Measurements from ENCODE around the gene HK3. TPM values are rescaled to one million over a fixed set of nuclear protein-coding genes. Genes with fewer than 3 reads are reported as not detected.

Gene HK3
- total and polyA plus RNA-seq, 7 experiments from 2014 or later, result 0.27 to 118 (median 2.0) TPM; not detected in 1

DNA sequence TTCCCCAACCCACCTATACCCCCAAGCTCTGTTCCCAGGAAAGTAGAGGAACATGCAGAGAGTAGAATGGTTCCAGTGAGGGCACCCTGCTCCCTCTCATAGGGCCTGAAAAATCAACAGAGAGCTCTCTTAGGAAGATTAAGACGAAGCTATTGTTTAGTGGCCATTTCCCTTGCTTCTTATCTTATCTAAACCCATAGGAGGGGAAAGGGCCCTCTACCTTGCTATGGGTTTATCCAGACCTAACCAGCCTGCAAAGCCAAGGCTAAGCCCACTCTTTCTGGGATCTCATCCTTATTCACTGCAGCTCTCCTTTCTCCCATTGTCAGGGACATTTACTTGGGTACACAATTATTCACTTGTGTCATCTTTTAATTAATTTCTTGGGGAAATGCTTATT lies 39.3 kb upstream of the HK3 start:
- CTCF ChIA-PET, result interaction anchor here (0.6 kb wide), 1 partner anchor 39 kb away, joined by 3 read pairs; no protein-coding TSS in a partner anchor

DNA sequence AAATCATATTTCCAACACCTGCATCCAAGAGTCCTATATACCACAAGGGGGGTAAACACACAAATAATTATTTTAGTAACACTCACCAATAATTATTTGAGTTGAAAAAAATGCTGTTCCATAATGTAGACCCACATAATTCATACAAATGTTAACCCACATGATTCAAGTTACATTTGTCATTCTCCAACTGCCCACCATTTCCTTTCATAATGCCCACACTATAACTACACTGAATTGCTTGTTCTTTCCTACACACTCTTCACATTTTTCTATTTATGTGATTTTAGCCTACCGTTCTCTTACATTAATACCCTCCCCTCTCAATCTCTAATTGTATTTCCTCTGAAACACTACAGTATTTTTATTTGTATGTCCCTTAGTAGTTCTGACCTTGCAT lies 35.9 kb upstream of the HK3 start:
- Histone ChIP-seq H3K36me3 (ENCODE audit: control insufficient read depth in 2 of 3, insufficient read depth in 3 of 3, low read length in 3 of 3) (peaks cover 0 to 41% (median 0%) of the 10 kb centered on the region in 3 experiments), H3K27ac (ENCODE audit: low read depth, low read length) (no peak overlapping the region), H3K4me3 (ENCODE audit: low read length) (no peak overlapping the region), H3K4me1 (ENCODE audit: control insufficient read depth in 2 of 2, insufficient read depth in 2 of 2, low read length in 2 of 2) (no peaks in the 10 kb centered on the region), H3K9me3 (ENCODE audit: control insufficient read depth in 2 of 3, low read length in 3 of 3) (no peaks in the 10 kb centered on the region), H3K27me3 (ENCODE audit: control insufficient read depth in 2 of 2, insufficient read depth in 2 of 2, low read length in 2 of 2) (no peaks in the 10 kb centered on the region)
- DNase-seq (no peak), ATAC-seq (no peak)
- no peaks in the 10 kb centered on the region for H3K9me3 Mint-ChIP-seq
- CTCF ChIA-PET, result no interaction called here
- H3K4me3 Mint-ChIP-seq, result no peak overlapping the region
- H3K36me3 Mint-ChIP-seq, result peaks cover 9 to 39% (median 15%) of the 10 kb centered on the region in 5 donors
- H3K4me1 Mint-ChIP-seq, result peaks cover 0 to 27% (median 15%) of the 10 kb centered on the region in 7 donors
- H3K27me3 Mint-ChIP-seq, result no peaks in the 10 kb centered on the region
- intact Hi-C loops (cut with micrococcal nuclease), result no loop called here
- POLR2A ChIA-PET, result no interaction called here
- H3K27ac Mint-ChIP-seq, result peak overlapping the region in 2 of 9 donors; percentile 2 to 14

More for the DNA sequence above, 39.3 kb upstream of the HK3 start:
- POLR2A ChIA-PET, result no interaction called here
- H3K4me1 ChIP-seq (ENCODE audit: control insufficient read depth in 2 of 2, insufficient read depth in 2 of 2, low read length in 2 of 2), result no peaks in the 10 kb centered on the region
- H3K4me1 Mint-ChIP-seq, result peaks cover 0 to 13% (median 2%) of the 10 kb centered on the region in 7 donors
- peaks cover 6 to 27% (median 12%) of the 10 kb centered on the region in 5 donors for H3K36me3 Mint-ChIP-seq
- H3K9me3 Mint-ChIP-seq, result no peaks in the 10 kb centered on the region
- no peaks in the 10 kb centered on the region for H3K27me3 Mint-ChIP-seq
- H3K27ac Mint-ChIP-seq, result no peak overlapping the region
- ATAC-seq (no peak), DNase-seq (no peak)
- H3K4me3 Mint-ChIP-seq, result no peak overlapping the region
- H3K36me3 ChIP-seq (ENCODE audit: control insufficient read depth in 2 of 3, insufficient read depth in 3 of 3, low read length in 3 of 3), result peaks cover 0 to 53% (median 0%) of the 10 kb centered on the region in 3 experiments
- no peak overlapping the region for H3K27ac ChIP-seq (ENCODE audit: low read depth, low read length)
- H3K4me3 ChIP-seq (ENCODE audit: low read length), result no peak overlapping the region
- intact Hi-C loops (cut with micrococcal nuclease), result no loop called here
- H3K27me3 ChIP-seq (ENCODE audit: control insufficient read depth in 2 of 2, insufficient read depth in 2 of 2, low read length in 2 of 2), result no peaks in the 10 kb centered on the region
- H3K9me3 ChIP-seq (ENCODE audit: control insufficient read depth in 2 of 3, low read length in 3 of 3), result no peaks in the 10 kb centered on the region

DNA sequence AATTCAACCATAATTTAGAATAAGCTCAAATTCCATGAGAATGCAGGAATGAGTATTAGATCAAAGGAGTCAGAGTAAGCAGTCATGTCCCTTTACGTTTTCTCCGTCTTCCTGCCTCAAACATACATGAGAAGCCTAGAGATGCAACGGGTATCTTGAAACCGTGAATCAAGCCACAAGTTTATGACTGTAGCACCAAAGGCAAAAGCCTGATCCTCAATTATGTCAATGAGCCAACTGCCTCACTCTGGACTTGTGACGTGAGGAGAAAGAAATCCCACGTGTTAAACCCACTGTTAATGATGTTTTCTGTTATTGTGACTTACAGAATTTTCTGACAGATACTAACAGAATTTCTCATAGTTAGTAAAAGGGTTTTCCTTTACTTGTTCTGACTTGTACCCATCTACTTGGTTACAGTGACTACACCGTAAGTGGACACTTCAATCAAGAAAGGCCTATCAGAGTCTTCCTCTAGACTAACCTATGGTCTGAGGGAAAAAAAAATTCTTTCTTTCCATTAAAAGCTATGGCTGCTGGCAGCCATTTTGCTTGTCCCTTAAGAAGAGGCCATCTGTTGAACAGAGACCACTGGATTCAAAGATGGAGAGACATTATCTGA lies 35.3 kb upstream of the HK3 start:
- ChIA-PET CTCF (no interaction called here), POLR2A (no interaction called here)
- H3K36me3 ChIP-seq (ENCODE audit: control insufficient read depth in 2 of 3, insufficient read depth in 3 of 3, low read length in 3 of 3), result peaks cover 0 to 35% (median 0%) of the 10 kb centered on the region in 3 experiments
- H3K4me3 ChIP-seq (ENCODE audit: low read length), result no peak overlapping the region
- ATAC-seq (no peak), DNase-seq (no peak)
- no peak overlapping the region for H3K27ac ChIP-seq (ENCODE audit: low read depth, low read length)
- no peaks in the 10 kb centered on the region for H3K9me3 ChIP-seq (ENCODE audit: control insufficient read depth in 2 of 3, low read length in 3 of 3)
- Mint-ChIP-seq H3K27ac (peak overlapping the region in 1 of 9 donors; percentile 14), H3K9me3 (no peaks in the 10 kb centered on the region), H3K27me3 (no peaks in the 10 kb centered on the region), H3K36me3 (peaks cover 12 to 42% (median 15%) of the 10 kb centered on the region in 5 donors), H3K4me3 (no peak overlapping the region), H3K4me1 (peaks cover 3 to 33% (median 20%) of the 10 kb centered on the region in 7 donors)
- intact Hi-C loops (cut with micrococcal nuclease), result no loop called here
- H3K27me3 ChIP-seq (ENCODE audit: control insufficient read depth in 2 of 2, insufficient read depth in 2 of 2, low read length in 2 of 2), result no peaks in the 10 kb centered on the region
- H3K4me1 ChIP-seq (ENCODE audit: control insufficient read depth in 2 of 2, insufficient read depth in 2 of 2, low read length in 2 of 2), result no peaks in the 10 kb centered on the region

DNA sequence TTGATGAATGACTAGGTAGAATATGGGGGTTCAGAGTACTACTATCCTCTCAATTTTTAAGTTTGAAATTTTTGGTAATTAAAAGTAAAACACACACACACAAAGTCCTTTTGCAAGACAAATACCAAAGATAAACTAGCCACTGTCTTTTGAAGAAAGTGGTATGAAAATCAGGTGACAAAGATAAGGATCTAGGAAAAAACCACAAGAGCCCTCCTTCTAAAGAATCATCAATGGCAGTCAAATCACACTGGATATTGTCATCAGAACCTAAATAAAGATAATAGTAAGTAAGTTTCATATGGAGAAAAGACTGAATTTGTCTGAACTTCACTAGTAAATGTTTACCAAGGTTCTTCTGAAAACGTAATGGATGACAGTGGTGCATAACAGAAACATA lies 30.5 kb upstream of the HK3 start:
- DNase-seq (no peak), ATAC-seq (no peak)
- peaks cover 3 to 29% (median 20%) of the 10 kb centered on the region in 7 donors for H3K4me1 Mint-ChIP-seq
- H3K27ac Mint-ChIP-seq, result peak overlapping the region in 1 of 9 donors; percentile 22
- Histone ChIP-seq H3K36me3 (ENCODE audit: control insufficient read depth in 2 of 3, insufficient read depth in 3 of 3, low read length in 3 of 3) (peaks cover 0 to 11% (median 0%) of the 10 kb centered on the region in 3 experiments), H3K9me3 (ENCODE audit: control insufficient read depth in 2 of 3, low read length in 3 of 3) (no peaks in the 10 kb centered on the region), H3K27me3 (ENCODE audit: control insufficient read depth in 2 of 2, insufficient read depth in 2 of 2, low read length in 2 of 2) (no peaks in the 10 kb centered on the region), H3K4me3 (ENCODE audit: low read length) (no peak overlapping the region), H3K4me1 (ENCODE audit: control insufficient read depth in 2 of 2, insufficient read depth in 2 of 2, low read length in 2 of 2) (no peaks in the 10 kb centered on the region), H3K27ac (ENCODE audit: low read depth, low read length) (no peak overlapping the region)
- H3K9me3 Mint-ChIP-seq, result no peaks in the 10 kb centered on the region
- POLR2A ChIA-PET, result no interaction called here
- CTCF ChIA-PET, result no interaction called here
- no peaks in the 10 kb centered on the region for H3K27me3 Mint-ChIP-seq
- H3K4me3 Mint-ChIP-seq, result no peak overlapping the region
- peaks cover 8 to 43% (median 9%) of the 10 kb centered on the region in 5 donors for H3K36me3 Mint-ChIP-seq
- intact Hi-C loops (cut with micrococcal nuclease), result no loop called here

DNA sequence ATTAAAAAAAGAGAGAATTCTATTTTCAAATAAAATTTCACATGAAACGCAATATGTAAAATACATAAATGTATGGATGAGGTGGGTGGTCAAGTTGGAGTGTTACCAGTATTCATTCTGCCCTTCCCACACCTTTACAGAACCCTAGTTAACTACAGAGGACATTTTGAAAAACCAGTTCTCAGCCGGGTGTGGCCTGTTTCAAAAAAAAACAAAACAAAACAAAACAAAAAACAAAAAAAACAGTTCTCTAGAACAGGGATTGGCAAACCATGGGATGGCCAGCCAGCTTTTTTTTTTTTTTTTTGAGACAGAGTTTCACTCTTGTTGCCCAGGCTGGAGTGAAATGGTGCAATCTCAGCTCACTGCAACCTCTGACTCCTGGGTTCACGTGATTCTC lies 28.4 kb upstream of the HK3 start:
- Mint-ChIP-seq H3K4me1 (peaks cover 3 to 29% (median 20%) of the 10 kb centered on the region in 7 donors), H3K4me3 (no peak overlapping the region), H3K36me3 (peaks cover 8 to 43% (median 9%) of the 10 kb centered on the region in 5 donors), H3K27me3 (no peaks in the 10 kb centered on the region), H3K27ac (no peak overlapping the region), H3K9me3 (no peaks in the 10 kb centered on the region)
- DNase-seq (no peak), ATAC-seq (no peak)
- ChIA-PET CTCF (interaction anchor here (0.6 kb wide), 1 partner anchor 450 kb away, joined by 3 read pairs; no protein-coding TSS in a partner anchor), POLR2A (interaction anchor here (0.7 kb wide), 1 partner anchor 101 kb away, joined by 3 read pairs; no protein-coding TSS in a partner anchor)
- no peaks in the 10 kb centered on the region for H3K27me3 ChIP-seq (ENCODE audit: control insufficient read depth in 2 of 2, insufficient read depth in 2 of 2, low read length in 2 of 2)
- H3K27ac ChIP-seq (ENCODE audit: low read depth, low read length), result no peak overlapping the region
- H3K36me3 ChIP-seq (ENCODE audit: control insufficient read depth in 2 of 3, insufficient read depth in 3 of 3, low read length in 3 of 3), result peaks cover 0 to 11% (median 0%) of the 10 kb centered on the region in 3 experiments
- H3K4me3 ChIP-seq (ENCODE audit: low read length), result no peak overlapping the region
- no peaks in the 10 kb centered on the region for H3K9me3 ChIP-seq (ENCODE audit: control insufficient read depth in 2 of 3, low read length in 3 of 3)
- H3K4me1 ChIP-seq (ENCODE audit: control insufficient read depth in 2 of 2, insufficient read depth in 2 of 2, low read length in 2 of 2), result no peaks in the 10 kb centered on the region
- intact Hi-C loops (cut with micrococcal nuclease), result no loop called here

DNA sequence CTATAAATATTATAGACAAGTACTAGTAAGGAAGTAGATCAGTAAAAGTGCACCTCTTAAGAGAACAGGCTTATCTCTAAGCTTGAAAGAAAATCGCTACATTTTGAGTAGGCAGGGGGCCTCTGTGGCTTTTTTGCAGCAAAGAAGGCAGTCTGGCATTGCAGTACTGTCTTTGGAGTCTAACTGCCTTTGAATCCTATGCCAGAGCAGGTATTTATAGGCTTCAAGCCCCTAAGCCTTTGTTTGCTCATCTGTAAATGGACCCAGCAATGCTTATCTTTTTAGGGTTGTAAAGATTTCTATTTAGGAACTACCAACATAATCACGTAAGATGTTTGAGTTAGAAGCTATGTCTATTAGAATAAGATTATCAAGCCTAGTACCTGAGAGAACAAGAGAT lies 23.7 kb upstream of the HK3 start:
- H3K27me3 ChIP-seq (ENCODE audit: control insufficient read depth in 2 of 2, insufficient read depth in 2 of 2, low read length in 2 of 2), result no peaks in the 10 kb centered on the region
- peaks cover 0 to 8% (median 0%) of the 10 kb centered on the region in 3 experiments for H3K36me3 ChIP-seq (ENCODE audit: control insufficient read depth in 2 of 3, insufficient read depth in 3 of 3, low read length in 3 of 3)
- H3K4me1 ChIP-seq (ENCODE audit: control insufficient read depth in 2 of 2, insufficient read depth in 2 of 2, low read length in 2 of 2), result no peaks in the 10 kb centered on the region
- ChIA-PET POLR2A (no interaction called here), CTCF (no interaction called here)
- H3K9me3 ChIP-seq (ENCODE audit: control insufficient read depth in 2 of 3, low read length in 3 of 3), result no peaks in the 10 kb centered on the region
- H3K36me3 Mint-ChIP-seq, result peaks cover 7 to 37% (median 11%) of the 10 kb centered on the region in 5 donors
- DNase-seq (no peak), ATAC-seq (no peak)
- H3K27ac Mint-ChIP-seq, result no peak overlapping the region
- H3K9me3 Mint-ChIP-seq, result peaks cover 0 to 6% (median 0%) of the 10 kb centered on the region in 11 donors
- H3K4me3 ChIP-seq (ENCODE audit: low read length), result no peak overlapping the region
- peaks cover 0 to 32% (median 6%) of the 10 kb centered on the region in 7 donors for H3K4me1 Mint-ChIP-seq
- H3K4me3 Mint-ChIP-seq, result no peak overlapping the region
- no peak overlapping the region for H3K27ac ChIP-seq (ENCODE audit: low read depth, low read length)
- intact Hi-C loops (cut with micrococcal nuclease), result no loop called here
- no peaks in the 10 kb centered on the region for H3K27me3 Mint-ChIP-seq

DNA sequence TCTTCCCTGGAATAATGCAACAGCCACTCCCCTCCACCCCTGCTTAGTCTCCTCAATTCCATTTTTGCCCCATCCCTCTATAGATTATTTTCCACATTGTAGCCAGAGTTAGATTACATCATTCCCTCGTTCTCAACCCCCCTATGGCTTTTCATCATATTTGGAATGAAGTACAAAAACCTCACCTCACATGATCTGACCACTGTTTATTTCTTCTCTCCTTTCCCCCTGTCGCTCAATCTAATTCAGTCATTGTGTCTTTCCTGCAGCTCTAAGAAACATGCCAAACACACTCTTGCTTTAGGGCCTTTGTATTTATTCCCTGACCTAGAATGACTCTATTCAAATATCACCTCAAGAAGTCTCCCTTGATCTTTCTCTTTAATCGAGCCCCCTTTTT lies 22.6 kb upstream of the HK3 start:
- no peaks in the 10 kb centered on the region for H3K9me3 ChIP-seq (ENCODE audit: control insufficient read depth in 2 of 3, low read length in 3 of 3)
- POLR2A ChIA-PET, result no interaction called here
- H3K36me3 ChIP-seq (ENCODE audit: control insufficient read depth in 2 of 3, insufficient read depth in 3 of 3, low read length in 3 of 3), result peaks cover 0 to 9% (median 0%) of the 10 kb centered on the region in 3 experiments
- ATAC-seq (no peak), DNase-seq (no peak)
- no peaks in the 10 kb centered on the region for H3K4me1 ChIP-seq (ENCODE audit: control insufficient read depth in 2 of 2, insufficient read depth in 2 of 2, low read length in 2 of 2)
- no peak overlapping the region for H3K27ac ChIP-seq (ENCODE audit: low read depth, low read length)
- Mint-ChIP-seq H3K27ac (peak overlapping the region in 4 of 9 donors; percentile 1 to 44 (median 18)), H3K4me1 (peaks cover 0 to 32% (median 7%) of the 10 kb centered on the region in 7 donors), H3K36me3 (peaks cover 7 to 37% (median 11%) of the 10 kb centered on the region in 5 donors), H3K27me3 (no peaks in the 10 kb centered on the region), H3K9me3 (peaks cover 0 to 6% (median 0%) of the 10 kb centered on the region in 11 donors), H3K4me3 (no peak overlapping the region)
- no peak overlapping the region for H3K4me3 ChIP-seq (ENCODE audit: low read length)
- CTCF ChIA-PET, result no interaction called here
- no peaks in the 10 kb centered on the region for H3K27me3 ChIP-seq (ENCODE audit: control insufficient read depth in 2 of 2, insufficient read depth in 2 of 2, low read length in 2 of 2)
- intact Hi-C loops (cut with micrococcal nuclease), result no loop called here

Measured in naive thymus-derived CD4-positive, alpha-beta T cell (primary cell).